Nephron (organoid): ENCODE data around the gene DNAH14.
A peak's percentile ranks its signal among the peaks of the same experiment; 100 is the strongest.

Experiments used
- H3K27ac Mint-ChIP-seq, 3 experiments: 2 replicates each; pipeline ENCODE4 v1.8.0; 2020; ENCODE audit warnings: mixed read lengths in 3 of 3, mild to moderate bottlenecking in 2 of 3, moderate library complexity in 1 of 3
- H3K27me3 Mint-ChIP-seq: 2 replicates; pipeline ENCODE4 v1.8.0; 2021; ENCODE audit warnings: low read depth, mild to moderate bottlenecking, moderate library complexity, mixed read lengths
- H3K36me3 Mint-ChIP-seq: 2 replicates; pipeline ENCODE4 v1.8.0; 2020; ENCODE audit warnings: low read depth, mixed read lengths
- H3K4me1 Mint-ChIP-seq: 2 replicates; pipeline ENCODE4 v1.8.0; 2020; ENCODE audit warnings: mixed read lengths
- H3K4me3 Mint-ChIP-seq, 3 experiments: 2 replicates each; pipeline ENCODE4 v1.8.0; 2020; ENCODE audit warnings: mild to moderate bottlenecking in 3 of 3, mixed read lengths in 3 of 3, moderate library complexity in 2 of 3
- H3K9me3 Mint-ChIP-seq: 2 replicates; pipeline ENCODE4 v1.8.0; 2020; ENCODE audit warnings: mixed read lengths
- TF ChIP-seq, protein P1 (sequence below), 3 experiments: fragments of 200-600 bp; sonication (generic); IDR thresholded peaks; one replicate each; pipeline ENCODE4 v1.5.0; 2021; ENCODE audit warnings: antibody characterized with exemption in 3 of 3; ENCODE audit not compliant: unreplicated experiment in 3 of 3

The DNAH14 gene

DNA sequence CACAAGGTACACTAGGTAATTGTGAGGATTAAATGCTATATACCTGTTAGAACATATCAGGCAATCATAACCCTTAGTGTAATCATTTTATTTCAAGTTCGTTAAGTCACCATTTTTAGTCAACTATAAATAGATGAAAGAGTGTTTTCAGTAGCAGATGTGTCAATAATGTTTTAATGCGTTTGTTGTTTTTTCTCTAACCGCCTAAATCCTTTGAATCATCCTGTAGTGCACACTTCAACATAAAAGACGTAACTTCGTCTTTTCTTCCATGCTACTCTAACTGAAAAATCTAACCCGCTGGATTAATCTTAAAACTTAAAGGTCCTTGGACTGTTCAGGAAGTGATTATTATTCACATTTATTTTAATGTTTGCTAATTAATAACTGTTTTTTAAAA is 505.6 kb downstream of the DNAH14 start:
- Mint-ChIP-seq H3K9me3 (no peaks in the 10 kb centered on the region), H3K4me1 (peaks cover 22% of the 10 kb centered on the region), H3K27me3 (peaks cover 9% of the 10 kb centered on the region), H3K27ac (no peak overlapping the region), H3K36me3 (no peaks in the 10 kb centered on the region), H3K4me3 (no peak overlapping the region)
- TF ChIP-seq, protein P1, sequence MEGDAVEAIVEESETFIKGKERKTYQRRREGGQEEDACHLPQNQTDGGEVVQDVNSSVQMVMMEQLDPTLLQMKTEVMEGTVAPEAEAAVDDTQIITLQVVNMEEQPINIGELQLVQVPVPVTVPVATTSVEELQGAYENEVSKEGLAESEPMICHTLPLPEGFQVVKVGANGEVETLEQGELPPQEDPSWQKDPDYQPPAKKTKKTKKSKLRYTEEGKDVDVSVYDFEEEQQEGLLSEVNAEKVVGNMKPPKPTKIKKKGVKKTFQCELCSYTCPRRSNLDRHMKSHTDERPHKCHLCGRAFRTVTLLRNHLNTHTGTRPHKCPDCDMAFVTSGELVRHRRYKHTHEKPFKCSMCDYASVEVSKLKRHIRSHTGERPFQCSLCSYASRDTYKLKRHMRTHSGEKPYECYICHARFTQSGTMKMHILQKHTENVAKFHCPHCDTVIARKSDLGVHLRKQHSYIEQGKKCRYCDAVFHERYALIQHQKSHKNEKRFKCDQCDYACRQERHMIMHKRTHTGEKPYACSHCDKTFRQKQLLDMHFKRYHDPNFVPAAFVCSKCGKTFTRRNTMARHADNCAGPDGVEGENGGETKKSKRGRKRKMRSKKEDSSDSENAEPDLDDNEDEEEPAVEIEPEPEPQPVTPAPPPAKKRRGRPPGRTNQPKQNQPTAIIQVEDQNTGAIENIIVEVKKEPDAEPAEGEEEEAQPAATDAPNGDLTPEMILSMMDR (IDR thresholded peaks at IDR 0.05; ENCODE audit: unreplicated experiment in 3 of 3): no peak

DNA sequence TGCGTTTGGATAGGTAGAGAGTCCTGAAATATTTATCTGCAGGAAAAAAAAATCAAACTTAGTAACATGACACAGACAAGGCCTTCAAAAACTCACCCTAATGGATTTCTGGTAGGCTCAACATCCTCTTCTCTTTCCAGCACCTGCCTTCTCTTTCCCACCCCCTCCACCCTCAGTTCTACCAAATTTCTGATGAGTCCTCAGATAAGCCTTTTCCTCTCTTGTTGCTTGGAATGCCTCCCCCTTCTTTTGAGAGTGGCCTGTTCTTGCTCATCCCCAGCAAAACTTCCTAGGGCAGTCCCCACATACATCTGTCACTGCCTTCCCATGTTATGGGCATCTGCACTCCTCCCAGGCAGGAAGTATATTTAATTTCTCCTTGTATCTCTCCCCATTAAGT is 506.0 kb downstream of the DNAH14 start:
- H3K36me3 Mint-ChIP-seq: no peaks in the 10 kb centered on the region
- H3K4me1 Mint-ChIP-seq: peaks cover 21% of the 10 kb centered on the region
- no peaks in the 10 kb centered on the region for H3K9me3 Mint-ChIP-seq
- no peak overlapping the region for H3K27ac Mint-ChIP-seq
- H3K4me3 Mint-ChIP-seq: no peak overlapping the region
- TF ChIP-seq, protein P1 (IDR thresholded peaks at IDR 0.05; ENCODE audit: unreplicated experiment in 3 of 3): no peak
- peaks cover 9% of the 10 kb centered on the region for H3K27me3 Mint-ChIP-seq

DNA sequence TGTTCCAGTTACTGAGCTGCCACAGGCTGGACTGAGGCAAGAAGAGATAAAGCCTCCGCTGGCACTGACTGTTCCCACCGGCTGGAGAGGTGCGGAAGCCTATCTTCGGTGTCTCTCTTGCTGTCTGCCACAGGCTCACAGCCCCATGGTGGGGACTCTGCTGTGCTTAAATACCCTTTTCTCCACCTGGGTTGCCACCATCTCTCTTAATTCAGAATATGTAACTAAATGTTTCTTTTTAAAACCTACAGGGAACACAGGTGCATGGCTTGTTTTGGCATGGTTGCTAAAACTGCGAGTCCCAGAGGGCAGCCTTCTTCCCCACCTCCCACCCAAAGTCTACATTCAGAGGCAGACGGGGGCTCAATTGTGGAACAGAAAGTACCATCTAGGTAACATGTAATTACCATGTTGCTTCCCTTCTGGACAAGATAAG is 506.5 kb downstream of the DNAH14 start:
- Mint-ChIP-seq H3K27ac (no peak overlapping the region), H3K4me1 (peaks cover 24% of the 10 kb centered on the region), H3K27me3 (peaks cover 9% of the 10 kb centered on the region), H3K4me3 (no peak overlapping the region), H3K36me3 (no peaks in the 10 kb centered on the region), H3K9me3 (no peaks in the 10 kb centered on the region)
- TF ChIP-seq, protein P1 (IDR thresholded peaks at IDR 0.05; ENCODE audit: unreplicated experiment in 3 of 3): no peak

DNA sequence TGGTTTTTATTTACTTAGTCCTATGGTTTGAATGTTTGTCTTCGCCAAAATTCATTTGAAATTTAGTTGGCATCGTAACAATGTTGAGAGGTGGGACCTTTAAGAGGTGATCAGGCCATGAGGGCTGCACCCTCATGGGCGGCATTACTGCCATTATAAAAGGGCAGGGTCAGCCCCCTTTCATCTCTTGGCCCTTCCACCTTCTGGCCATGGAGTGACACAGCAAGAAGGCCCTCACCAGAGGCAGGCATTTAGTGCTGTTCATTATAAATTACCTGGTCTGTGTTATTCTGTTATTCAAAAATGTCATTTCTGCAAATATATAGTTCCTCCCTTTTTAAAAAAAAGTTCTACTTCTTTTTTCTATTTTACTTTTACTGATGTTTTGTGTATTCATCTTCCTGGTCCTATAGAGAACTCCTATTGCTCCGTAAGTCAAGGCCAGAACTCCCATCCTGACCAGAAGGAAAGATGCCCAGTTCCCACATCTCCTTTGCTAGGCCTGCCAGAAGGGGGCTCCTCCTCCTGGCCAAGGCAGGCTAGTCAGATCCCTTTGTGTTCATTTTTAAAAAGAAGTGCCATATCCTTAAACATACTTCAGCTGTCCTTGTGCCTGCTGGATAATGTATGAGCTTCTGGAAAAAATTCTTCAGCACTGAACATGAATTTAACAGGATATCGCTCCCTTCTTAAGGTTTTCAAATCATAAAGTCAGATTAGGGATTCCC is 508.4 kb downstream of the DNAH14 start:
- no peaks in the 10 kb centered on the region for H3K36me3 Mint-ChIP-seq
- peaks cover 13% of the 10 kb centered on the region for H3K27me3 Mint-ChIP-seq
- H3K27ac Mint-ChIP-seq: peak overlapping the region; percentile 6 to 60 (median 25)
- TF ChIP-seq, protein P1 (IDR thresholded peaks at IDR 0.05; ENCODE audit: unreplicated experiment in 3 of 3): peak in 2 of 3 experiments; percentile 16 to 37
- H3K4me3 Mint-ChIP-seq: no peak overlapping the region
- H3K9me3 Mint-ChIP-seq: no peaks in the 10 kb centered on the region
- H3K4me1 Mint-ChIP-seq: peaks cover 42% of the 10 kb centered on the region

DNA sequence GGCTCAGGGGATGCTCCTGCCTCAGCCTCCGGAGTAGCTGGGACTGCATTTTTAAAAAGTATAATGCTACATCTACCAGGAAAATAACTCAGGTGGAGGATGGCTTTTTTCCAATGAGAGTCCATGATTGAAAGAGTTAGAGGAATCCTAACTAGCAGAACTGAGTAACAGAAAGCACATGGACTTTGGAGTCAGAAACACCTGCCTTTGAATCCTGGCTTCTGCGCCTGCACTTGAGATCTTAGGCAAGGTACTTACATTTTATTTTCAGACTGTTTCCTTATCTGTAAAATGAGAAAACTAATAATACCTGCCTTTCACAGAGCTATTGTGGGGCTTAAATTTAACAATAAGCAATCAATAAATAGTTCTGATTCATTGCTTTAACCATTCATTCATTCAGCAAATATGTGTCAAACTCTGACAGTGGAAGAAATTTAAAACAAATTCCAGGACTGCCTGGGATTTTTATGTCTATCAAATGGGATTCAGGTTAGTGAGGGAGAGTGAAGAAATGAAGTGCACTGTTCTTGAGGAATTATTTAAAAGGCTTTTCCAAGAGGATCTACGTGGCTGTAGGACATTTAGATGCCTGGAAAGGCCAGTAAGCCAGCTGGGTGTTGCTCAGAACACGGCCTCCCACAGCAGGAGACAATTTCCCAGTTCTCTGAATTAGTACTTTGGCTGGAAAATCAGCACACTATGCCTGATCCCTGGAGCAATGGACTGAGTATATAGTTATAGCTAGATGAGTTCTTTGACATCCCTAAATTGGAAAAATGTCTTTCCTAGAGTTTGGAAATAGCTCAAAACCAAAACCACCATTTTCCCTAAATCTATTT is 511.1 kb downstream of the DNAH14 start:
- peaks cover 2% of the 10 kb centered on the region for H3K9me3 Mint-ChIP-seq
- H3K4me3 Mint-ChIP-seq: no peak overlapping the region
- peak overlapping the region; percentile 88 to 91 (median 89) for H3K27ac Mint-ChIP-seq
- H3K27me3 Mint-ChIP-seq: peaks cover 17% of the 10 kb centered on the region
- TF ChIP-seq, protein P1 (IDR thresholded peaks at IDR 0.05; ENCODE audit: unreplicated experiment in 3 of 3): no peak
- no peaks in the 10 kb centered on the region for H3K36me3 Mint-ChIP-seq
- H3K4me1 Mint-ChIP-seq: peaks cover 50% of the 10 kb centered on the region
